GM21367 (cell line): ENCODE data around the gene TAOK2.
"Not testable (repeated sequence)": the region's sequence is repeated elsewhere in the genome, so short reads cannot be mapped to it uniquely, and the experiment has no call there.

Experiments
- ATAC-seq: cut with Tn5 transposase; IDR thresholded peaks from one replicate; pipeline ENCODE4 v1.9.1; 2021; ENCODE audit not compliant: unreplicated experiment

Gene TAOK2

GRCh38 chr16:30018731-30019158, 45.1 kb downstream of the TAOK2 start:
- ATAC-seq, result no peak

GRCh38 chr16:30022887-30023286, 49.2 kb downstream of the TAOK2 start, which contains the start of gene C16orf92:
Gene C16orf92, plus strand, starts transcription at chr16:30023198. Its CDS starts 143 bp downstream, at chr16:30023341.
- ATAC-seq, result no peak

GRCh38 chr16:30023586-30023985, 49.9 kb downstream of the TAOK2 start:
- ATAC-seq, result no peak

GRCh38 chr16:30024451-30024850, 50.8 kb downstream of the TAOK2 start:
- no peak for ATAC-seq

GRCh38 chr16:30025156-30025555, 51.5 kb downstream of the TAOK2 start:
- ATAC-seq, result no peak

- no peak for ATAC-seq
Measured at GRCh38 chr16:30025574-30025973, 51.9 kb downstream of the TAOK2 start.

- no peak for ATAC-seq
Measured at GRCh38 chr16:30026449-30026848, 52.8 kb downstream of the TAOK2 start.

GRCh38 chr16:30027588-30028437, 54.1 kb downstream of the TAOK2 start:
- ATAC-seq, result no peak

GRCh38 chr16:30028438-30029076, 54.9 kb downstream of the TAOK2 start:
- no peak for ATAC-seq

GRCh38 chr16:30030011-30030685, 56.5 kb downstream of the TAOK2 start:
- ATAC-seq, result no peak

- ATAC-seq, result no peak
Measured at GRCh38 chr16:30030841-30031413, 57.3 kb downstream of the TAOK2 start, which contains the start of gene TLCD3B. Gene TLCD3B, minus strand, starts transcription at chr16:30031271. Its CDS starts 744 bp downstream, at chr16:30030527.

GRCh38 chr16:30031477-30031918, 57.8 kb downstream of the TAOK2 start:
- ATAC-seq, result no peak

- ATAC-seq, result no peak
Measured at GRCh38 chr16:30032083-30032819, 58.6 kb downstream of the TAOK2 start.

- ATAC-seq, result no peak
Measured at GRCh38 chr16:30033270-30033669, 59.6 kb downstream of the TAOK2 start.

GRCh38 chr16:30040221-30040620, 66.6 kb downstream of the TAOK2 start:
- ATAC-seq, result no peak

- not testable (repeated sequence) for ATAC-seq
Measured at GRCh38 chr16:30040690-30041089, 67.0 kb downstream of the TAOK2 start.

GRCh38 chr16:30041841-30042240, 68.2 kb downstream of the TAOK2 start:
- no peak for ATAC-seq
